HG02678 (cell line): Measurements from ENCODE around the gene NAIF1.

ENCODE experiments used
- ATAC-seq: cut with Tn5 transposase; IDR thresholded peaks from one replicate; pipeline ENCODE4 v1.9.1; 2021; ENCODE audit warnings: mild to moderate bottlenecking, moderate library complexity; ENCODE audit not compliant: unreplicated experiment

The NAIF1 gene

GRCh38 chr9:128102861-128103588 lies 35.9 kb upstream of the NAIF1 start:
- ATAC-seq: no peak

GRCh38 chr9:128102196-128102595 lies 35.1 kb upstream of the NAIF1 start:
- ATAC-seq: no peak

- ATAC-seq: no peak
Observed at GRCh38 chr9:128101690-128102089, 34.6 kb upstream of the NAIF1 start.

- no peak for ATAC-seq
Observed at GRCh38 chr9:128101231-128101661, 34.1 kb upstream of the NAIF1 start.

- no peak for ATAC-seq
Observed at GRCh38 chr9:128100581-128100980, 33.5 kb upstream of the NAIF1 start.

- ATAC-seq: no peak
Observed at GRCh38 chr9:128099932-128100491, 32.9 kb upstream of the NAIF1 start.

- no peak for ATAC-seq
Observed at GRCh38 chr9:128099231-128099931, 32.3 kb upstream of the NAIF1 start.

- ATAC-seq: no peak
Observed at GRCh38 chr9:128098297-128099230, 31.4 kb upstream of the NAIF1 start.

- no peak for ATAC-seq
Observed at GRCh38 chr9:128097543-128098296, 30.6 kb upstream of the NAIF1 start.

GRCh38 chr9:128096616-128097536 lies 29.8 kb upstream of the NAIF1 start:
- no peak for ATAC-seq

GRCh38 chr9:128094950-128095544 lies 27.9 kb upstream of the NAIF1 start:
- ATAC-seq: no peak

- peak; percentile 90 for ATAC-seq
Observed at GRCh38 chr9:128094166-128094949, 27.2 kb upstream of the NAIF1 start.

GRCh38 chr9:128093011-128093410 lies 25.9 kb upstream of the NAIF1 start:
- ATAC-seq: no peak

- ATAC-seq: no peak
Observed at GRCh38 chr9:128092199-128092977, 25.3 kb upstream of the NAIF1 start.

GRCh38 chr9:128091571-128091970 lies 24.5 kb upstream of the NAIF1 start:
- ATAC-seq: no peak

GRCh38 chr9:128091144-128091543 lies 24.0 kb upstream of the NAIF1 start:
- no peak for ATAC-seq

- ATAC-seq: no peak
Observed at GRCh38 chr9:128089299-128089698, 22.2 kb upstream of the NAIF1 start.
